Fibroblast of skin of right biceps (primary cell): ENCODE measurements around the gene SCN5A.
"Not testable (repeated sequence)": the region's sequence is repeated elsewhere in the genome, so short reads cannot be mapped to it uniquely, and the experiment has no call there.

ENCODE experiments used
- DNase-seq: peaks from one replicate; pipeline ENCODE4 v3.0.0-alpha.2; 2013

SCN5A gene

DNA sequence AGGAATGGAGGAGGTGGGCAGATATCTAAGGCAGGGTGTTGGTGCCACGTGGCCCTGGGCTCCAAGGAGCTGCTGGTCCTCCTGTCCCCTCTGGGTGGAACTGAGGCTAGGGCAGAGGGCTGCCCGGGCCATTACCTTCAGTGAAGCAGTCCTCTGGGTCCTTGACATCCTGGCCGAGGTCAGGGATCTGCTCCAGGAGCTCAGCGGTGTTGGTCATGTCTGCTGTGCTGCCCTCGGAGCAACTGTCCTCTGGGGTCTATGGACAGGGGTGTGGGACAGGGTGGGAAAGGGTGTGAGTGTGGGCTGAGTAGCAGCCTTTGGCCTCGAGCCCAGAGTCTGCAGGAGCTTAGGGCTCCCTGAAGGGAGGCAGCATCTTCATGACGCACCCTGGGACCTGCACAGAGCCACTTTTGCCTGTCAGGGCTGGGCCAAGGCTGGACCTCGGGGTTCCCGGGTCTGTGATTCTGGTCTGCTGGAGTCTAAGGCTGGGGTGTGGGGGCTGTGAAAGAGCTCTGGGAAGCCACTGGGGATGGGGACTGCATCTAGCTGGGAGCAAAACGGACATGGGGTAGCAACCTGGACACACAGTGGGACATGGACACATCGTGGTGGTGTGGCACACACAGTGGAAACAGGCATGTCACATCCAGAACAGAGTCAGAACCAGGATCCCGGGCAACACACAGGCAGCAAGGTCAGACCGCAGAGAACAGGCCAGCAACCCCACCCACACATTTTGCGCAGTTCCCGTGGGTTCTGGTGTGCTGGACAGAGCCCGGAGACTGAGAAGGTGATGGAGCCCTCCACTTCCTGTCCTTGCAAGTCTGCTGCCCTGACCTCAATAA lies 72.7 kb downstream of the SCN5A start:
- DNase-seq, result no peak

DNA sequence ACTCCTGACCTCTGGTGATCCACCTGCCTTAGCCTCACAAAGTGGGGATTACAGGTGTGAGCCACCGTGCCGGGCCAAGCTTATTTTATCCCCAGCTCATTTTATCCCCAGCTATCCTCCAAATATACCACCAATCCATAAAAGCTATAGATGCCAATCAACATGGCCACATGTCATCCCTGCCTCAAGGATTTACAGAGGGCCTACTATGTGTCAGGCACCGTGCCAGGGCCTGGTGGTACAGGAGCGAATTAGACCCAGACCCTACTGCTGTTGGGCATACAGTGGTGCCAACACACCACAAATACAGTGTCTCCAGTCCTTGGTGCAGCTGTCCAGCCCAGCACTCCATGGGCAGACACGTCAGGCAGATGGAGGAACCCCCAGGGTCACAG lies 73.4 kb downstream of the SCN5A start:
- DNase-seq, result no peak

DNA sequence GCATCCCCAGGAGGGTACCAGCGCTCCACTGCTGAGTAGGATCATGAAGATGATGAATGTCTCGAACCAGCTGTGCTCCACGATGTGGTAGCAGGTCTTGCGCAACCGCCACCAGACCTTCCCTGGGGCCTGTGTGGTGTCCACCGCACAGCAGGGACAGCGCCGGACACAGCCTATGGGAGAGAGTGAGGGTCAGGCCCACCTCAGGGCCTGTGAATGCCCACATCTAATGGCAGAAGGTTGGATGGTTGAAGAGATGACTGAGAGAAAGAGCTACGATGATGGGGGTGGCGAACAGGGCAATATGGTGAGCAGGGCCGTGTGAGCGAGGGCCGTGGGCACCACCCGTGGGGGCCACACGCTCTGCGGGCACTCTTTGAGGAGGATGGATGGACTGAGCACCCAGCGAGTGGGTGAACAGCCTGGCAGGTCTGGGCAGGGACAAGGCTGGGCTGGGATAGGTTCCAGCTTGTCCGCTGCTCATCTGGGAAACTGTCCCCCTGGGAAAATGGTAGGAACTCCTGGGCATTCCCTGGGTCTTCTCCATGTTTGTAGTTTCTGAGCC lies 74.1 kb downstream of the SCN5A start:
- DNase-seq, result no peak

DNA sequence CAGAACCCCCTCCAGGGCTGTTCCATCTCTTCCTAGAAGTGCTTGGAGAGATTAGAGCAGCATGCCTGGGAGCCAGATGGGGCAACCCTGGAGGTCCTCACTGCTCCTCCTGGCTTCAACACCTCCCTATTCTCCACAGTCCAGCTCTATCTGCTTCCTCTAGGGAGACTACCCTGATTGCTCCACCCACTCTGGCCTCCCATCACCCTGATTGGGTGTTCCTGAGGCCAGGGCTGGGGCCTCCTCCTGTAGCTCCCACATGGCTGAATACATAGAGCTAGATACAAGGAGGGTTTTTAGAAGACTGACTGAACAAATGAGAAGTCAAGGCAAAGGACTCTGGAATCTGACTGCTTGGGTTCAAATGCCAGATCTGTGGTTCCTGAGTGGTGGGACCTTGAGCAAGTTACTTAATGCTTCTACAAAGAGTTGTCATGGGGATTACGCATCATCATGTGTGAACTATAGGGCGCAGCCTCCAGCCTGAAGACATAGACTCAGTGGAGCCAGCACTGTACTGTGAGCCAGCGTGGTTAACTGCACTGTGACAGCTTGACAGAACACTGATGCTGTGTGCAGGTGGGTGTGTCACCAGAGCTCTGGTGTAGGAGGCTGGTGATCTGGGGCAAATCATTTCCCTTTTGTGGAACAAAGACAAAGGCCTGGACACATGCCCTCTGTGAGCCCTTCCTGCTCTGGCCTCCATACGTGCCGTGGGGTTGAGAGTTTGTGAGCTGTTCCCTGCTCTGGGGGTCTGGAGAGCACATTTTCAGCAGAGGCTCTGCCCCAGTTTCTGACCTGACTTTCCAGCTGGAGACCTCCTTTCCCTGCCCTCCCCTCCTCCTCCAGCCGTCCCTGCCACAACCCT lies 74.8 kb downstream of the SCN5A start:
- no peak for DNase-seq

DNA sequence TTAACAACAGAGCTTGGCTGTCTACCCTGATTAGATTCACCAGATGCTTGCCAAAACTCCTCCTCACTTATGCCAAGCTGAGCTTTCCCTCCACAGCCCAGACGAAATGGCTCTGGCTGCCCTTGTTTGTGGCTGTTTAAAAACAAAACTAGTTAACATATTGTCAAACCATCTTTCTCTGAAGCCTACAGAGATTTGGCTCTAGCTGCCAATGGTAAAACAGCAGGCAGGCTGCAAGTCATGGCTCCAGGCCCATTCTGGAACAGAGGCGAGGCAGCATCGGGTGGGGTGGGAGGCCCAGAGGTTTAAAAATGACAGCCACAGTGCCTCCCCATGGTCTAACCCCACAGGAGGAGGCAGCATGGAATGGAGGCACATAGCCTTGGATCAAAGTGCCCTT lies 75.9 kb downstream of the SCN5A start:
- no peak for DNase-seq

DNA sequence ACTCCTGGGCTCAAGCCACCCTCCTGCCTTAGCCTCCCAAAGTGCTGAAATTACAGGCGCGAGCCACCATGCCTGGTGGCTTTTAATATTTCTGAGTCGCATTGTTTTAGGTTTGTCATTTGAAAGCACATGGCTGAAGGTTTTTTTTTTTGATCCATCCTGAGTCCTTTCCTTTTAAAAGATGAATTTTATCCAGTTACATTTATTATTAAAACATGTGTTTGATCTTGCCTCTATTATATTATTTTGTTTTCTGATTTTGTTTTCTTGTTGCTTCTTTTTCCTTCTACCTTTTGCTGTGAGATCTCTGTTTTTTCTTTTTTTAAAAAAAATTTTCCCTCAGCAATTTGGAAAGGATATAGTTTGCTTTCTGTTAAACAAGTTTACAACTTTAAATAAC lies 76.4 kb downstream of the SCN5A start:
- no peak for DNase-seq

DNA sequence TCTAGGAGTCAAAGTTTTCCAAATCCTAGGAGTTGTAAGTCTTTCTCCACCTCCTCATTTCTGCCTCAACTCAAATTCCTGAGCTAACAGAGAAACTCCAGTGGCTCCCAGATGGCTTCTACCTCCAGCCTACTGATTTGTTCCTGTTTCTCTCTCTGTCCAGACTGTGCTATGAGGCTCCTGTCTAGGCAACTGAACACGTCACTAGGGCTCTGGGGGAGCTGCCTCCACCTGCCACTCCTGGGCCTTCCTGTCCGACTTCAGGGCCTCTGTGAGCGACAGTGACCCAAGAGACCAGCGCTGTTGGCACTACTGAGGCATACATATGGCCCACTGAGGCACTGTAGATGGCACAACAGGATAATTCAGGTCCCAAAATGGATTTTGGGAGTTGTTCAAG lies 82.0 kb downstream of the SCN5A start:
- no peak for DNase-seq

DNA sequence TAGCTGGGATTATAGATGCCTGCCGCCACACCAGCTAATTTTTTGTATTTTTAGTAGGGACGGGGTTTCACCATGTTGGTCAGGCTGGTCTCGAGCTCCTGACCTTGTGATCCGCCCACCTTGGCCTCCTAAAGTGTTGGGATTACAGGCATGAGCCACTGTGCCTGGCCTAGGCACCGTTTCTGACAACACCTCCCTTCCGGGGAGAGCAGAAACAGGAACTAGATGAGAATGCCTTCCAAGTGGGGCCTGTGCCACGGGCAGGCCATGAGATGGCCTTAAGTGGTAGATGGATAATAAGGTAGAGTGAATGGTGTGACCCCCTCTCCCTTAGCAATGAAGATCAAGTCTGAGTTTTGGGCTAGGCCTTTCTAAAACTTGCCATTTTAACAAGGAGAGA lies 82.7 kb downstream of the SCN5A start:
- not testable (repeated sequence) for DNase-seq

DNA sequence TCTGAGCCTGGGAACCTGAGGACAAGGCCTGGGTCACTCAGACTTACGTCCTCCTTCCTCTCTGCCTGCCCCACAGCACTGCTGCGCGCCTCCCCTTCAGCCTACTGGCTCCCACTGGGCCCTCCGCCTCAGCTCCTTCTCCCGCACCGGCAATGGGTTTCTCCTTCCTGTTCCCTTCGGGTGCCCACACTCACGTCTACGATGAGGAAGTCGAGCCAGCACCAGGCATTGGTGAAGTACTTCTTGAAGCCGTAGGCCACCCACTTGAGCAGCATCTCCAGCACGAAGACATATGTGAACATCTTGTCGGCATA lies 83.3 kb downstream of the SCN5A start:
- DNase-seq, result no peak

DNA sequence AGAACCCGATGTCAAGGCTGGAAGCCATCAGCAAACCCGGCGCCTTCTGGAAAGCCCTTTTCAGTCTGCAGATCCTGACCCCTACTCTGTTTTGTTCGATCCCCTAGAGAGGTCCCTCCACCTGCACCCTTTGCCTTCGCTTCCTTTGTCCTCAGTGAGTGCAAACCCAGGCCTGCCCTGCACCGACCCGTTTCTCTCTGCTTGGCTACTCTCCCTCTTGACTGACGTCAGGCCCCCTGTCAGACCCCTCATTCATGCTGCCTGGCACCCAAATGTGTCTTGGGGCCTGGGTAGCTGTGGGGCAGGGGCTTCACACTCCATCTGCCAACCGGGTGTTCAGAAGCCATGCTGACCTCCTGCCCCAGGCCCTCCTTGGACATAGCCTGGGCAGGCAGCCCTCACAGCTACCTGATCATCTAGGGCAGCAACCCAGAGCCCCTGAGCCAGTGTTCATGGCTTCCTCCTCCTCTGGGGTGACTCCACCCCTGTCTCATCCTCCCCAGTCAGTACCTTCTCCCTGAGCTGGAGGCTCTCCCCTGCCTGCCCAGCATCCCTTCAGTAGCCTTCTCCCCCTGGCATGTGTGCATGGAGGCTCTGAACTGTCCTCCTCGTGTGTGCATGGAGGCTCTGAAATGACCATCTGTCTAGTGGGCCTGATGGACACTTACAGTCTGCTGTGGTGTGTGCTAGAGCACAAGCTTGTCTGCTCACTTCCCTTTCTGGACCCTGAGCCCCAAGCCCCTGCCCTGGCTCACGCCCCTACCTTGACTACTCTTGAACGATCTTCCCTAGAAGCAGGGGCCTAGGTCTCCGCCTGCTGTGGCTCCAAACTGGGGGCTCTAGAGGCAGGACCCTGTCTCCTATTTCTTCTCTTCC lies 83.9 kb downstream of the SCN5A start:
- no peak for DNase-seq

DNA sequence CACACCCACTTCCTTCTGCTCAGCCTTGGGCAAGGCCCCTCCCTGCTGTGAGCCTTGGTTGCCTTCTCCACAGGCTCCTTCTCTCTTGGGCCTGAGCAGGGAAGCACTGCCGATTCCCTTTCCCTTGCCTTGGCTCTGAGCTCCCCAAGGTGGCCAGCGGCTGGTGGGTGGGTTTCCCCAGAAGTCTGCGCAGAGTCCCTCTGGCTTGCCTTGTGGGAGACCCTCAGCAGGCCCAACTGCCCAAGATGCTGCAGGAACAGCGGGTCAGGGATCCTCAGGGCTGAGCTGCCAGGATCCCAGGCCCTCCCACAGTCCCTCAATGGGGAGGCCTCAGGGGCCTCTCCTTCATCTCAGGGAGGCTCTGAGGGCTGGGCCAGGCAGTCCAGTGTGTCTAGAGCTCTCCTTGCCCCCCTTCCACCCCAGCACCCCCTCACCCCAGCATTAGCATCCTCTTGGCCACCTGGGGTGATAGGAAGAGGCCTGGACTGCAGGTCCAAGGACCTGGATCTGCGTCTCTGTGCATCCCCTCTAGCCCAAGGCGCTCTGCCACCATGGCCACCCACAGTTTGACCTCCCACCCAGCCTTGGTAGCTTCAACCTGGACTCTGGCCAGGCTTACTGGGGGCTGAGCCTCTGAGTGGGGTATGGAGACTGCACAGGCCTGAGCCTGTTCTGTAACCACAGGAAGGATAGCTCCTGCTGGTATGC lies 84.7 kb downstream of the SCN5A start:
- no peak for DNase-seq

DNA sequence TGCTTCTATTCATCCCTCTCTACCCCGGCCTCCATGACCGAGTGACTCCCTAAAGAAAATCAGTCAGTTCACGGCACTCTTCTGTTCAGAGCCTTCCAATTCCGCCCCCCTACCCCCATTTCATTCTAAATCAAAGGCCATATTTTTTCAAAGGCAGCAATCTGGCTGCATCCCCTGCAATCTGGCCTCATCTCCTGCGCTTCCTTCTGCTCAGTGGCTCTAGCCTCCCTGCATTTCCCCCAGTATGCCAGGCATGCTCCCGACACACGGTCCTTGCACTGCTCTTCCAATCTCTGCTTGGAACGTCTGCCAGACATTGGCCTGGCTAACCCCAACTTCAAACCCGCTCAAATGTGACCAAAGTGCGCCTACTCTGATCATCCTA lies 85.6 kb downstream of the SCN5A start:
- DNase-seq, result no peak

DNA sequence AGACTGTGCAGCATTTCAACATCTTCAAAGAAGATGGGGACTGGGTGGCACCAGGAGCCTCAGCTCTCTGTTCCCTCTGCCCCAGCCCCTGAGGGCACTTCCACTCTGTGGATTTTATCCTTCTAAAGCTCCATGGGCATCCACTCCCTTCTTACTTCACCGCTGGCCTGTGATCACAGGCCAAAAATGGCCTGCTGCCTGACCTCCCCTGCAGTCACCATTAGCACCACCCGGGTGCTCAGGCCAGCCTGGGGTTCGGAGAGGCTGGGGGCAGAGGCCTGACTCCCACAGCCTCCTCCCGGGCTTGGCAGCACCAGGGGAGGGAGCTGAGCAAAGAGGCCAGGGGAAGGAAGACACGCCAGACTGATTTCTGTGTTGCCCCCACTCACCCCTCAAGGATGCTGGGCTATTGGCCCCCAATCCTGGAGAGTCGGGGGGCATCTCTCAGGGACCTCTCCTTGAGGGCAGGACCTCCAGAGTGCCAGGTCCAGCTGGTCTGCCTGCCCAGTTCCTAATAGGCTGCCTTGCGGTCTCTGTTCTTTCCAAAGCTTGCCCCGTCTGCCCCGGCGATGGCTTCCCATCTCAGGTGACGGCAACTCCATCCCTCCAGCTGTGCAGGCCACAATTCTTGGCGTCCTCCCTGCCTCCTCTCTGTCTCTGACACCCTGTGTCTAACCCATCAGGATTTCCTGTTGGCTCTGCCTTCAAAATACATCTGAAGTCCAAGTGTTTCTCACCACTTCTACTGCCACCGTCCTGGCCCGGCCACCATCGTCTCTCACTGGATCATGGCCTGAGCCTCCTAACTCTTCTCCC lies 86.2 kb downstream of the SCN5A start:
- DNase-seq, result no peak

DNA sequence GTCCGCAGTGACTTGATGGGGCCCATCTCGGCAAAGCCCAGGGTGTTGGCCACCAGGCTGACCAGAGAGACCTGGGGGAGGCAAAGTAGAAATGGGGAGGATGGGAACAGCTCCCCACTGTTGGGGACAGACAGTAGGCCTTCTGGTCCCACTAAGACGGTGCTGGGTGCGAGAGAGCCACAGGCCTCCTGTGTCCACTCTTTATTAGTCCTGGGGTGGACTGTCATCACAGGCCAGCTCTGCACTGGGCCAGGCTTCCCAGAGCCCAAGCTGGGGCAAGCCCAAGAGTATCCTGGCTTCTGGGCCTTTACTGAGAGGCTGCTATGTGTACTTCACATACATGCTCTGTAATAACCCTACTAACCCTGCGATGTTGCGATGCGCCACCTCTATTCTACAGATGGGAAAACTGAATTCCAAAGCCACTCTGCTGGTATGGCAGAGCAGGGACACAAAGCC lies 87.0 kb downstream of the SCN5A start:
- no peak for DNase-seq

DNA sequence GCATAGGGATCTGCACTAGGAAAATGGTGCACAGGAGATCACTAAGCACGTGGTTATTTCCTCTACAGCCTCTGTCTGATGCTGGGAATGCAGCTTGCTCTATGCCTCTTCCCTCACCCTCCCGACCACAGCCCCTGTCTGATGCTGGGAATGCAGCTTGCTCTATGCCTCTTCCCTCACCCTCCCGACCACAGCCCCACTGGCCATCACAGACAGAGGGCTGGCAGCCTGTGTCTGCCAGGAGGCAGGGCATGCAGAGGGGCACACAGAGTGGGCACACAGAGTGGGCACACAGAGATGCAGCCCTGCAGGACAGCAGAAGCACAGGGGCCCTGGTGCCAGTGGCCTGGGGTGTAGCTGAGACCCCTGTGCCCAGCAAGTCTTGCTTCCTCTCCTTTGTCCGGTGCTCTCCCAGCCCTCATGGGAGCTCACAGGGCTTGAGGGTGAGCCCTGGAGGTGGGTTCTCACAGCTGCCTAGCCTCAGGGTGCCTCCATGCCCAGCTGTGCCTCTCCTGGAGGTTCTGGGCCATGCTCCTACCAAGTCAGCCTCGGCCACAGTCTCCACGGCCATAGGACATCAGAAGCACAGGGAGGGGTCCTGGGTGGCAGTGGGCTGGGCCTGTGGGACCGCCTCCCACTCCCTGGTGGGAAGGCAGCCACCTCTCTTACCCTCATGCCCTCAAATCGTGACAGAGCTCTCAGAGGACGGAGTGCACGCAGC lies 87.6 kb downstream of the SCN5A start:
- DNase-seq, result no peak

DNA sequence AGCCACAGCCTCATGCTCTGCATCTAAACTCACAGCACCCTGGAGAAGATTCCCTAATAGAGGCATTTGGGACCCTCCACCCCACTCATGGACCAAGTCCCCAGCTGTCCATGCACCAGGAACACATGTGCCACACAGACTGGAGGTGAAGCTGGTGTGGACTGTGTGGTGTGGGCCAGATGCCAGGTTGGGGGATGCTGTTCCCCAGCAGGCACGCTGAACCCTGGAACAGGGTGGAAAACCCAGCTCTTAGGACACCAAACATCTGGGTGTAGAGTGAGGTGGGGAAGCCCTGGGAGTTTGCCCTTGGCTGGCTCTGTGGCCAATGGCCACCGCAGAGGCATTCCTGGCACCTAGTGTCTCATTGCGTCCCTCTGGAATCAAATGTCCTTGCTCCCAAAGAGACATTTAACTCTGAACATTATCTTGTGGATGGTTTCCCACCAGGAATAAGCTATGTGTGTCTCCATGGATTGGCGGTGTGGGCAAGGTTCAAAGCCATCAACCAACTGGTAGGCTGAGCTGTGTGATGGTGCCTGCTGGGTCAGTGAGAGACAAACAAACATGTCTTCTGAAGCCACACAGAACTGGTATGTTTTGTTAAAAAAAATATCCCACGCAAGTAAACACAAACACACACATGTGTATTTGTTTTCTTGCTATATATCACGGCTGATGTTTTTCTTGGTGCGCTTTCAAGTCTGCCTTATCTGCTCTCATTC lies 88.3 kb downstream of the SCN5A start:
- no peak for DNase-seq

DNA sequence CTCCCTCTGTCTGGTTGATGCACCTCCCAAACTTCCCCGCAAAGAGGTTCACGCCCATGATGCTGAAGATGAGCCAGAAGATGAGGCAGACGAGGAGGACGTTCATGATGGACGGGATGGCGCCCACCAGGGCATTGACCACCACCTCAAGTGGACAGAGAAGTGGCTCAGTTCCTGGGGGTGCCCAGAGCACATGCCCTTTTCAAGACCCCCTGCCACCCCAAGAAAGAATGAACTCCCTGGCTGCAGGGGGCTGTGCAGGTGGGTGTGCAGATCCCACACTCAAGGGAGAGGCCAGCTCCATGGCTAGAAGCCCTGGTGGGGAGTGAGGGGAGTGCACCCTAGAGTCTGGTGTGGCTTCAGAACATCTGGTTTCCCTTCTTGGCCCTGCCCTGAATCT lies 89.2 kb downstream of the SCN5A start:
- DNase-seq, result no peak

DNA sequence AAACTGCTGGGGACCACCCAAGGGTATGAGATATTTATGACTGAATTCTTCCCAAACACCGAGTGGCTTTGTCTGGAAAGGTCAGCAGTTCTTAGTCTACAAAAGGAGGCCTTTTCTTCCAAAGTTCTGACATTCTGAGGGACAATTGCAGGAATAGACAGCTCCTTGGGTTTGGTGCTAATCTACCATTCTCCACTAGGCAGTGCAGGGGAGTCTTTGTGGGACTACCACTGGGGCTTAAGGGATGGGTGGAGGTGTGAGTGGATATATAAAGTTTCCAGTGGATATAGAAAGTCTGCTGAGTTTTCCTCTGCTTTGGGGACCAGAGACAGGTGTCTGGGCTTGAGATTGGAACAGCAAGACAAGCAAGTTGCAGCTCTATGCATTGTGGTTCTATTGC lies 90.6 kb downstream of the SCN5A start:
- DNase-seq, result no peak

DNA sequence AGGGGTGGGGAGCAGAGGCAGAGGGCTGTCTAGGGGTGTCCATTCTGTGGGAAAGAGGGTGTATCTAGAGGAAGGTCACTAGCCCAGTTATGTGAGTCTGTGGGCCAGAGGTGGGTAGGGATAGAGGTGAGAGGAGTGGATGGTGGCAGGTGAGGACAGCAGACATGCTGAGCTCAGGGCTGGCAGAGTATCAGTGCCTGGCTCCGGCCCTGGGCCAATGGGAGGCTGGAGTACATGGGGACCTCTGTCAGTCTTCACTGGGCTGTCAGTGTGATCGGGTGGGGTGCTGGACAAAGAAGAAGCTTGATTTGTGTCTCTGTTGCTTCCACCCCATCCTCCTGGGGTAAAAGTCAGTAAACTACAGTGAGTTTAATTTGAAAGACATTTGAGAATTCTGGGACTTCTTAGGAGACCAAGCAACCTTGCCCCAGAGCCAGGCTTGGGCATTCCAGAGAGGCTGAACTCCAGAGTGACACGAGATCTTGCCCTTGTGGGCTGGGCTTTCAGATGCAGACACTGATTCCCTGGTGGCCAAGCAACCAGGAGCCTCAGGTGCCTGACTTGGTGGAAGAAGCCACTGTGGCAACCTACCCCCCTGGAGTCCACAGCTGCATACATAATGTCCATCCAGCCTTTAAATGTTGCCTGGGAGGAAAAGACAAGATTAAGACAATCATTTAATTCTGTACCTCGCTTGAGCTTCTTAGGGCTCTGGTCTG lies 92.7 kb downstream of the SCN5A start:
- DNase-seq, result no peak
